ENCODE results near the gene SAMD4B.

GRCh38 chr19:39379865-39380396, 37.7 kb downstream of the SAMD4B start:
- TF ChIP-seq EZH2 (IDR thresholded peaks at IDR 0.05) (no peak), POLR2AphosphoS5 (IDR thresholded peaks at IDR 0.05; ENCODE audit: borderline replicate concordance, low read depth, low read length) (no peak), FOXP2 (optimal IDR thresholded peaks at IDR 0.05; ENCODE audit: control extremely low read depth, extremely low read length, insufficient read depth) (no peak)
